Measurements from ENCODE around the gene TRPV6. TPM values are rescaled to one million over a fixed set of nuclear protein-coding genes. Genes with fewer than 3 reads are reported as not detected.

Gene TRPV6
- total RNA-seq, 4 donors from 2014 or later: under 0.01 TPM; not detected in 3

DNA sequence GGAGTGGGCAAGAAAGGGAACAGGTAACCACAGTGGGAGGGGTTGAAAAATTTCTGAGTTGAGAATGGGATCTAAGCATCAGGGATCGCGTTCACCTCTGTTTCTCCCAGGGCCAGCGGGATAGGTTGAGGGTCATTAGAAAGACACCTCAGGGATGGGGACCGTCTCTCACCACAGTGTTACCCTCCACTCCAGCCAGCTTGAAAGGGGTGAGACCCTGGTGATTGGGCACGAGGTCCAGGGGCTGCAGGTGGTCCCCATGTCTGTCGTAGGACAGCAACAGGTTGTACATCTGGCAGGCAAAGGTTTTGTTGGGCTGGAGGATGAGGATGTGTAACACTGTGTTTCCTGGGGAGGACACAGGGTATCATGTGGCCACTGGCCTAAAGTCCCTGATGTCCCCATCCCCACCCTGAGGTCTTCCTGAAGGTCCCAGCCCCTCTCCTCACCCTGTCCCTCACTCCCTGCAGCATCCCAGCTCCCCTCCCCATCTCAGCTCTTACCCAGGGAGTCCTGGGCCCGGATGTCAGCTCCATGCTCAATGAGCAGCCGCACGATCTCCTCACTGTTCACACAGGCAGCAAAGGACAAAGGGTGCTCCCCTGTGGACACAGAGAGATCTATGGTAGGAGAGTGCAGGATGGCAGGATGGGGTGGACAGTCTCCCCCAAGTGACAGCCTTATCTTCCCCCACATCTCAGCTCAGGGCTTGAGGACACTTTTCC lies 9.1 kb downstream of the TRPV6 start:
- TF ChIP-seq, protein P1, sequence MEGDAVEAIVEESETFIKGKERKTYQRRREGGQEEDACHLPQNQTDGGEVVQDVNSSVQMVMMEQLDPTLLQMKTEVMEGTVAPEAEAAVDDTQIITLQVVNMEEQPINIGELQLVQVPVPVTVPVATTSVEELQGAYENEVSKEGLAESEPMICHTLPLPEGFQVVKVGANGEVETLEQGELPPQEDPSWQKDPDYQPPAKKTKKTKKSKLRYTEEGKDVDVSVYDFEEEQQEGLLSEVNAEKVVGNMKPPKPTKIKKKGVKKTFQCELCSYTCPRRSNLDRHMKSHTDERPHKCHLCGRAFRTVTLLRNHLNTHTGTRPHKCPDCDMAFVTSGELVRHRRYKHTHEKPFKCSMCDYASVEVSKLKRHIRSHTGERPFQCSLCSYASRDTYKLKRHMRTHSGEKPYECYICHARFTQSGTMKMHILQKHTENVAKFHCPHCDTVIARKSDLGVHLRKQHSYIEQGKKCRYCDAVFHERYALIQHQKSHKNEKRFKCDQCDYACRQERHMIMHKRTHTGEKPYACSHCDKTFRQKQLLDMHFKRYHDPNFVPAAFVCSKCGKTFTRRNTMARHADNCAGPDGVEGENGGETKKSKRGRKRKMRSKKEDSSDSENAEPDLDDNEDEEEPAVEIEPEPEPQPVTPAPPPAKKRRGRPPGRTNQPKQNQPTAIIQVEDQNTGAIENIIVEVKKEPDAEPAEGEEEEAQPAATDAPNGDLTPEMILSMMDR (IDR thresholded peaks at IDR 0.05; ENCODE audit: low read depth): no peak

DNA sequence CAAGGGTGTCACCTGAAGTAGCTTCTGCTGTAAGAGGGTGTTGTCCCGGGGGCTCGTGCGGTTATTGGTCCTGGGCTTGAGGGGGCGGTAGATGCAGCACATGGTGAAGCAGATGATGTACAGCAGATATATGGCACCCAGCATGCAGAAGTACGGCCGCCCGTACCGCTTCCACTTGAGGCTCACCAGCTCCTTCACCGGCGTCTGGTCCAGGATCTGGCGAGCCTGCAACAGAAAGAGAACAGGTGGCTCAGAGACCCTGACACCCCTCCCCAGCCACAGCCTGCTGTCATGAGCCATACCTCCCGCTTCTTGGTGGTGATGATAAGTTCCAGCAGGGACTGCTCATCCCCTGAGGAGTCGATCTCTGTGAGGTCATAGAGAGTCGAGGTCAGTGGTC lies 10.1 kb downstream of the TRPV6 start:
- TF ChIP-seq, protein P1 (IDR thresholded peaks at IDR 0.05; ENCODE audit: low read depth): no peak

DNA sequence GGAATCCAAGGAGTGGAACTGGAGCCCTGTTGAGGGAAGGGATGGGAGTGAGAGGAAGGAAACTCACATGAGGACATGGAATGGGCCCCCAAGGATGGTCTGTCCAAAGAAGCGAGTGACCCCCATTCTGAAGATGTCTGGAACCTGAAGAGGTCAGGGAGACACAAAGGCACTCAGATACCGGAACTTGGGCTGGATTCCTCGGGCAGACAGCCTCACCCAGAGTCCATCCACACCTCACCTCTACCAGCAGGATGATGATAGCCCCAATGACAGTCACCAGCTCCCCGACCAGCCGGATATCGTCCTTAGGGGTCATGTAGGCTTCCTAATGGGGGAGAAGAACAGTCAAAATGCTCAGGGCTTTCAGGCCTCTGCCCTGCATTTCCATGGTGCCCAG lies 10.7 kb downstream of the TRPV6 start:
- TF ChIP-seq, protein P1 (IDR thresholded peaks at IDR 0.05; ENCODE audit: low read depth): no peak

GRCh38 chr7:142874409-142874808 lies 11.1 kb downstream of the TRPV6 start:
- TF ChIP-seq, protein P1 (IDR thresholded peaks at IDR 0.05; ENCODE audit: low read depth): no peak

- TF ChIP-seq, protein P1 (IDR thresholded peaks at IDR 0.05; ENCODE audit: low read depth): no peak
Measured at GRCh38 chr7:142873871-142874270, 11.7 kb downstream of the TRPV6 start.

- TF ChIP-seq, protein P1 (IDR thresholded peaks at IDR 0.05; ENCODE audit: low read depth): no peak
Measured at GRCh38 chr7:142873281-142873784, 12.2 kb downstream of the TRPV6 start.

DNA sequence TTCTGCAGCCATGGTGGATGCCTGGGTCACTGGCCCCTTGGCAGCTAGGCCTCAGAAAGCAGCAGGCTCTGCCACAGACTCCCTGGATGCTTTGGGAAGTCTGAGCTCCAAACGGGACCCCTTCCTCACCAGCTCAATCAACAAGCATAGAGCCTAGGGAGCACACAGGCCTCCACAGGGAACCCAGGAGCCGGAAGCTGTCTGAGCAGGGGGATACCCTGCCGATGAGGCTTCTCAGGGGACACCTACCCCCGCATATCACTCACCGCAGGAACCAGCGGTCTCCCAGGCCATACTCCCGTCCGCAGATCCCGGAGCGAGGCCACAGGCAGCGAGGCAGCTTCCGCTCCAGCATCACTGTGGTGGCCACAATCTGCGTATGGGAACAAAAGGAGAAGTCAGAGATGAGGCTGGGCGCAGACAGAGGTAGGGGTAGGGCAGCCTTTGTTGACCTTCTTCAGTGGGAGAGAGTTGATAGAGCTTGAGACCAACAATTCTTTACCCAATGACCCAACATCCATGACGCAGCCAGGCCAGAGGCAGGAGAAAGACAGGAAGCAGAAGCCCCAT lies 13.4 kb downstream of the TRPV6 start:
- TF ChIP-seq, protein P1 (IDR thresholded peaks at IDR 0.05; ENCODE audit: low read depth): no peak

All from subcutaneous adipose tissue (tissue), 4 donors.